Measurements from ENCODE around the gene CUEDC1. TPM values are rescaled to one million over a fixed set of nuclear protein-coding genes. Genes with fewer than 3 reads are reported as not detected.
"Not testable (repeated sequence)": the region's sequence is repeated elsewhere in the genome, so short reads cannot be mapped to it uniquely, and the experiment has no call there.

CUEDC1 gene
- total and polyA plus RNA-seq, 2 donors (not counting 1 experiment from before 2014, with no cell fraction given): 0.57 TPM; not detected in 1

DNA sequence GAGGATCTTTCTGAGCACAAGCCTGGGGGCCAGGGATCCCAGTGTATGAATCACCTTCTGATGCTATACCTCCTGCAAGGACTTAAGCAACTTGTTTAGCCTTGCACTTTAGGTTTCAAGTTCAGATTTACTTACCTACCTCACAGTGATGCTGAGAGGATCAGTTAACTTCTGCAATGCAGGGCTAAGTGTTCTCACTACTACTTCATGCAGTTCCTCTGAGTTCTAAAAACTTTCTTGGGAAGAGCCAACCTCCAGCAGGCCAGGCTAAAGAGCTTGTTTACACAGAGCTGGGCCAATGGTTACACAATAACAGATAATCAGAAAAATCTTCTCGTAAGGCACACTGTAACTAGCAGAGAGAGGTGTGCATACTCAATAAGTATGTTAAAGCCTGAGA, 19.8 kb upstream of the CUEDC1 start:
- ATAC-seq (ENCODE audit: low read depth): no peak

GRCh38 chr17:57974053-57974824, 19.0 kb upstream of the CUEDC1 start:
- H3K9me3 ChIP-seq (ENCODE audit: control extremely low read depth in 1 of 3, control insufficient read depth in 2 of 3, insufficient read depth in 1 of 3, low read length in 2 of 3); POLR2A ChIA-PET; ATAC-seq (ENCODE audit: low read depth); H3K27me3 Mint-ChIP-seq; H3K27ac ChIP-seq (ENCODE audit: low read length in 2 of 2); H3K4me2 ChIP-seq (replicated peaks; ENCODE audit: low read depth, low read length, poor library complexity, severe bottlenecking); H3K4me3 ChIP-seq (ENCODE audit: control extremely low read depth in 1 of 5, extremely low read depth in 1 of 5, insufficient read depth in 1 of 5, low read depth in 2 of 5, low read length in 4 of 5); H3K9ac ChIP-seq (ENCODE audit: low read length); H3K4me3 Mint-ChIP-seq; H2AFZ ChIP-seq (ENCODE audit: insufficient read depth, low read depth, low read length, poor library complexity, severe bottlenecking); H3K27ac Mint-ChIP-seq; H3K9me3 Mint-ChIP-seq (ENCODE audit: insufficient read depth); H3K4me1 Mint-ChIP-seq; intact Hi-C loops (cut with micrococcal nuclease); H3K79me2 ChIP-seq (ENCODE audit: control insufficient read depth, insufficient read depth, low read length); H3K27me3 ChIP-seq (replicated peaks in 1 of 4; ENCODE audit: control extremely low read depth in 1 of 4, control insufficient read depth in 3 of 4, insufficient read depth in 4 of 4, low read length in 3 of 4); DNase-seq; H3K4me1 ChIP-seq (ENCODE audit: control insufficient read depth in 2 of 2, insufficient read depth in 2 of 2, low read length in 2 of 2): not testable (repeated sequence)
- 92% methylated on average over 3 of the region's 4 CpGs for WGBS (ENCODE audit: insufficient coverage)
- peaks cover 28% of the 10 kb centered on the region for H4K20me1 ChIP-seq (ENCODE audit: control insufficient read depth, insufficient read depth, low read length, poor library complexity, severe bottlenecking)
- H3K36me3 ChIP-seq (replicated peaks in 1 of 2; ENCODE audit: control extremely low read depth in 1 of 2, control insufficient read depth in 1 of 2, extremely low read depth in 1 of 2, insufficient read depth in 2 of 2, low read length in 1 of 2): peaks cover 20 to 60% of the 10 kb centered on the region in 2 experiments
- CTCF ChIA-PET: interaction anchor here (0.9 kb wide), 1 partner anchor 118 kb away, joined by 3 read pairs; no protein-coding TSS in a partner anchor

More for the DNA sequence above, 19.8 kb upstream of the CUEDC1 start:
- H3K4me3 Mint-ChIP-seq: no peak overlapping the region
- no peak overlapping the region for H3K27ac Mint-ChIP-seq
- no peak for TF ChIP-seq CTCF (IDR thresholded peaks at IDR 0.05)
- no peak for TF ChIP-seq EZH2 (IDR thresholded peaks at IDR 0.05; ENCODE audit: borderline replicate concordance, insufficient read depth, low read depth, low read length, poor library complexity, severe bottlenecking)
- H3K4me2 ChIP-seq (replicated peaks; ENCODE audit: low read depth, low read length, poor library complexity, severe bottlenecking): no peak overlapping the region
- no peak overlapping the region for H2AFZ ChIP-seq (ENCODE audit: insufficient read depth, low read depth, low read length, poor library complexity, severe bottlenecking)
- ChIA-PET POLR2A (no interaction called here), CTCF (interaction anchor here (1.5 kb wide), 1 partner anchor 25 kb away, joined by 6 read pairs; no protein-coding TSS in a partner anchor)
- H3K27ac ChIP-seq (ENCODE audit: low read length in 2 of 2): no peak overlapping the region
- H4K20me1 ChIP-seq (ENCODE audit: control insufficient read depth, insufficient read depth, low read length, poor library complexity, severe bottlenecking): peaks cover 28% of the 10 kb centered on the region
- no peaks in the 10 kb centered on the region for H3K9me3 Mint-ChIP-seq (ENCODE audit: insufficient read depth)
- no CpG with 5 or more reads among the region's 1 CpG for WGBS (ENCODE audit: insufficient coverage)
- no peak overlapping the region for H3K4me3 ChIP-seq (ENCODE audit: control extremely low read depth in 1 of 5, extremely low read depth in 1 of 5, insufficient read depth in 1 of 5, low read depth in 2 of 5, low read length in 4 of 5)
- H3K4me1 ChIP-seq (ENCODE audit: control insufficient read depth in 2 of 2, insufficient read depth in 2 of 2, low read length in 2 of 2): no peaks in the 10 kb centered on the region
- DNase-seq: no peak
- intact Hi-C loops (cut with micrococcal nuclease): no loop called here
- H3K4me1 Mint-ChIP-seq: no peaks in the 10 kb centered on the region
- no peaks in the 10 kb centered on the region for H3K79me2 ChIP-seq (ENCODE audit: control insufficient read depth, insufficient read depth, low read length)
- no peak overlapping the region for H3K9ac ChIP-seq (ENCODE audit: low read length)
- peaks cover 20 to 67% of the 10 kb centered on the region in 2 experiments for H3K36me3 ChIP-seq (replicated peaks in 1 of 2; ENCODE audit: control extremely low read depth in 1 of 2, control insufficient read depth in 1 of 2, extremely low read depth in 1 of 2, insufficient read depth in 2 of 2, low read length in 1 of 2)
- H3K27me3 Mint-ChIP-seq: no peaks in the 10 kb centered on the region
- H3K9me3 ChIP-seq (ENCODE audit: control extremely low read depth in 1 of 3, control insufficient read depth in 2 of 3, insufficient read depth in 1 of 3, low read length in 2 of 3): no peaks in the 10 kb centered on the region
- H3K27me3 ChIP-seq (replicated peaks in 1 of 4; ENCODE audit: control extremely low read depth in 1 of 4, control insufficient read depth in 3 of 4, insufficient read depth in 4 of 4, low read length in 3 of 4): no peaks in the 10 kb centered on the region

Measured in B cell (primary cell).